ENCODE results near the gene CCDC158. TPM values are rescaled to one million over a fixed set of nuclear protein-coding genes. Genes with fewer than 3 reads are reported as not detected.
"Not testable (repeated sequence)": the region's sequence is repeated elsewhere in the genome, so short reads cannot be mapped to it uniquely, and the experiment has no call there.

The CCDC158 gene
- total RNA-seq, 1 donor from 2014 or later: 2.9 TPM

- peak; percentile 61 for DNase-seq (ENCODE audit: low spot score)
Measured at GRCh38 chr4:76430519-76431388, 9.8 kb upstream of the CCDC158 start.

DNA sequence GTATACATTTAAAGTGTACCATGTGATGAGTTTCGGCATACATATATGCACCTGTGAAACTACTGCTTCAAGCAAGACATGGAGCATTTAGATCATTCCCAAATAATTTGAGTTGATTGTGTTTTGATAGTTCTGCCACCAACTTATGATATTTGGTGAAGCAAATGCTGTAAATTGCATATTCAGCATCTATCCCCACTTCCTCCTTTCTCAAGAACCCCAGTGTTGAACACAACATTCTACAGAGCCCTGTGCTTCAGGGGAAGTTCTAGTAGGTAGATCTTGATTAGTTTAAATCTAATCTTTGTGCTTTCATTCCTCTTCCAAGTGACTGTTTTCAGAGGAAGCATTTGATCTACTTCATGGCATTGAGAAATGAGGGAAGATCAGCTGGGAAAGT, 8.7 kb upstream of the CCDC158 start:
- DNase-seq (ENCODE audit: low spot score): no peak

DNA sequence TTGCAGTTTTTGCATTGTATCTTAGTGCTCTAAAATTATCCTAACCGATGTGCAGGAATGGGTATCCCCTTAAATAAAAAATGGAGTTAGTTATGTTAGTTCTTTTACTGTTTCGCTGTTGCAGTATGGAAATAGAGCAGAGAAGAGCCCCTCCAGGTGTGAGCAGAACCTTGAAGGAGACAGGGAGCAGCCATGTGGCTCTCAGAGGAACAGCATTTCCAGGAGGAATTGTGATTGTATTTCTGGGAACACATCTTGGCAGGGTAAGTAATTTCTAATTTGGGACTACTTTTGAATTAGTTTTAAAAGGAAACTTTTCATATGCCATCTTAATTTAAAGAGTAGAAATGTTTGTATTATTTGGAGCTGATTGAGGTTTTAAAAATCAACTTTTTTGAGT, 5.3 kb upstream of the CCDC158 start:
- DNase-seq (ENCODE audit: low spot score): no peak

DNA sequence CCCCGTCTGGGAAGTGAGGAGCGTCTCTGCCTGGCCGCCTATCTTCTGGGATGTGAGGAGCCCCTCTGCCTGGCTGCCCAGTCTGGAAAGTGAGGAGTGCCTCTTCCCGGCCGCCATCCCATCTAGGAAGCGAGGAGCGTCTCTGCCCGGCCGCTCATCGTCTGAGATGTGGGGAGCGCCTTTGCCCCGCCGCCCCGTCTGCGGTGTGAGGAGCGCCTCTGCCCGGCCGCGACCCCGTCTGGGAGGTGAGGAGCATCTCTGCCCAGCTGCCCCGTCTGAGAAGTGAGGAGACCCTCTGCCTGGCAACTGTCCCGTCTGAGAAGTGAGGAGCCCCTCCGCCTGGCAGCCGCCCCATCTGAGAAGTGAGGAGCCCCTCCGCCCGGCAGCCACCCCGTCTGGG, 2.2 kb upstream of the CCDC158 start:
- not testable (repeated sequence) for DNase-seq (ENCODE audit: low spot score)

DNA sequence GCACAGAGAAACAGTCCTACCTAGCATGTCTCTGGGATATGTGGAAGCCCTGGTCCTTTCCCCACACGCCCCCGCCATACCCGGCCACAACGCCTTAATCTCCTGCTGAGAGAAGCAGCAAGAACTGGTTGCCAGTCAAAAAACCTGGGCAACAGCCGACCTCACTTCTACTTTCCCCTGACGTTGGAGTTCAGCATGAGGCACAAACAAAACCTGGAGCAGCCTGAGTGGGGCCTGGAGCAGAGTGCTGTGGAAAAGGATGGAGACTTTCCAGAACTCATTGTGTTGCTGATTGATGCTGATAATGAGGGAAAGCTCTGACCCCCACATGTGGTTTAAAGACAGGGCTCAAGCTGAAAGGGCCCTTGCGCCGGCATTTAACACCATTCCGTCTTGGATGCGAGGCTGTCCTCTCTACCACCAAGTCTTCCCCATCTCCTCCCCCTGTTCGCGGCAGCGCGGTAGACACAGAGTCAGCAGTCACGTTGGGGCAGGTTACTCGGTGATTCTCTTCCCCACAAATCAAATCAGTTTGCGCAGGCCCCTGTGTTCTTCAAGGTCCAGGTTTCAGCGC, 666 bp downstream of the CCDC158 start:
- peak; percentile 12 for DNase-seq (ENCODE audit: low spot score)

GRCh38 chr4:76410636-76411035, 10.3 kb downstream of the CCDC158 start:
- no peak for DNase-seq (ENCODE audit: low spot score)

DNA sequence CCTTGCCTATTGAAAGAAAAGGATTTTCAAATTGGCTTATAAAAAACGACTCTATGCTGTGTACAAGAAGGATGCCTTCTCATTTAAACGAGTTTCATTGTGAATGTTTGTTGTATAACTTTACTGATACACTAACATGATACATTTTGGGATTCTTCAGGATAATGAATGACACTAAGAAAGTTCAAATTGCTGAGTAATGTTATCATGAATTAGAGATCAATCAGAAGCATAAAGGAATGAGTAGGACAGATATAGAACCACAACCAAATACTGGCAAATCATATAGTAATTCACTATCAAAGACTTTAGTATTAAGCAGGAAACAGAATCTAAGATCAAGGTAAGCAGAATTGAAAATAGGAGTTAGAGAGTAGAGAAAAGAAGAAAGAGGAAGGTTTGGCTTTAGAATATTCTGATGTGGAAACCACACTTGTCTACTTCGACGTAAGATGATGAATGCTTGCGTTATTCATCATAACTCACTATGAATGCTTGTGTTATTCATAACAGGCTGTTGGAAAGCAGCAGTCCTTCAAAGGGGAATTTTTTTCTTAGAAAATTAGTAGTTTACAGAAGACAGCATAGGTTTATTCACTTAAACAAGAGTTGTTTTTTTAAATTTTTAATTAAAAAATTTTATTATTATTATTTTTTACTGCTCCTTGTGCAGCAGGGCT, 13.4 kb downstream of the CCDC158 start:
- no peak for DNase-seq (ENCODE audit: low spot score)

DNA sequence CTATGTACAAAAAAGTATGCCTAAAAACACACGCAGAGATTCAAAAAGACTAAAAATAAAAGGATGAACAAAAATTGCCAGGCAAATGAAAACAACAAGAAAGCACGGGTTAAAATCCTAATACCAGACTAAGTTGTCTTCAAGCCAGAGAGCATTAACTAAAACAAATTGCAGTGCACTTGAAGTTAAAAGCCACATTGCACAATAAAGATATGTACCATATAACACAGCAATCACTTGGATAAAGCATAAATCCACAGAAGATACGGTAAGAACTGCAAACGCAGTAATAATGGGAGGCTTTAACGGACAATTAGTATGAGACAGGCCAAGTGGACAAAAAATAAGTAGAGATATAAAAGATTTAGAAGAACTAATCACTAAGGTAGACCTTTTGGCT, 14.9 kb downstream of the CCDC158 start:
- DNase-seq (ENCODE audit: low spot score): peak; percentile 71

GRCh38 chr4:76401654-76402053, 19.3 kb downstream of the CCDC158 start:
- DNase-seq (ENCODE audit: low spot score): no peak

- no peak for DNase-seq (ENCODE audit: low spot score)
Measured at GRCh38 chr4:76388160-76388908, 32.6 kb downstream of the CCDC158 start.

GRCh38 chr4:76386566-76387305, 34.2 kb downstream of the CCDC158 start:
- no peak for DNase-seq (ENCODE audit: low spot score)

DNA sequence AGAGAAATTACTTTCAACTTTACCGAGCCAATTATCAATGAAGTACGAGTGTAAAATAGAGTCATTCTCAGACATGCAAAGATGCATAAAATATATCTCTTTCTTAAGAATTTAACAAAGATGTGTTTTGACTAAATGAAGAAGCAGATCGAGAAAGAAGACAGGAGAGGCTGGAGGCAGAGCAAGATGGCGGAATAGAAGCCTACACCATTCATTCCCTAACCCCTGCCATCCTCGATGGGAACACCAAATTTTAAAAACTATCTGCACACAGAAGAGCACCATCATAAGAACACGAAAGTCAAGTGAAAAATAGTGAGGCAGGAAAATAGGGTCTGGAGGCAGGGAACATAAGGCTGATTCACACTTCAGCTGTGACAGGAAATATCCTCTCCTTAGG, 35.0 kb downstream of the CCDC158 start:
- DNase-seq (ENCODE audit: low spot score): no peak

DNA sequence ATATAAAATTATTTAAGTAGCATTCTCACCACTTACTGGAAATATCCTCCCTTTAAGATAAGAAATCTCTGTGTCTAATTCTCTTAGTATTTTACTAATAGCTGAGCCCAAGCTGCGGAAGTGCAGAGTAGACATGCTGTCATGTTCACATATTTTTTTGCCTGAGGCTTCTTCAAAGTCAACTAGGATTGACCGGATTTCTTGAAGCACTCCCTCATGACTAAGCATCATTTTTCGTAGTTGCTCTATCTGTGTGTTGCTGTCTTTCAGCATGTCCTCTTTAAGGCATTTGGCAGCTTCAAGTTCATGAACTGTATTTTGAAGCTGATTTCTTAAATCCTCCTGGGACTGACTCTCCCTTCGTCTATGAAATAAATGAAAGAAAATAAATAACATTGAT, 36.9 kb downstream of the CCDC158 start:
- peak; percentile 65 for DNase-seq (ENCODE audit: low spot score)

DNA sequence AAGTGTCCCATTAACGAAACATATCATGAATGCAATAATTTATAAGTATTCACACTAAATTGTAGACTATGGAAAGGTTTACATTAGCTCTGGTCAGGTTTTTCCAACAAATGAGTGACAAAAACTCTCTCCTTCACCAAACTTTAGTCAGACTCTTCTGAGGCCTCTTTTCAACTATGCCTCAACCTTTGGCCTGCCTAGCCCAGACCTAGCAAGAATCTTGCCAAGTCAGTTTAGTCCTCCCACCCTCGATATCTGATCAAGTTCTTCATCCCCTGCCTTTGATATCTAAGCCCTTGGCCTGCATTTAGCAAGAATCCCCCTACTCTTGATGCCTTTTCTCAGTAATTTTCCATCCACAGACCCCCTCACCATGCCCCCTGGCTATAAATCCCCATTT, 37.9 kb downstream of the CCDC158 start:
- DNase-seq (ENCODE audit: low spot score): no peak

- no peak for DNase-seq (ENCODE audit: low spot score)
Measured at GRCh38 chr4:76381986-76382385, 39.0 kb downstream of the CCDC158 start.

DNA sequence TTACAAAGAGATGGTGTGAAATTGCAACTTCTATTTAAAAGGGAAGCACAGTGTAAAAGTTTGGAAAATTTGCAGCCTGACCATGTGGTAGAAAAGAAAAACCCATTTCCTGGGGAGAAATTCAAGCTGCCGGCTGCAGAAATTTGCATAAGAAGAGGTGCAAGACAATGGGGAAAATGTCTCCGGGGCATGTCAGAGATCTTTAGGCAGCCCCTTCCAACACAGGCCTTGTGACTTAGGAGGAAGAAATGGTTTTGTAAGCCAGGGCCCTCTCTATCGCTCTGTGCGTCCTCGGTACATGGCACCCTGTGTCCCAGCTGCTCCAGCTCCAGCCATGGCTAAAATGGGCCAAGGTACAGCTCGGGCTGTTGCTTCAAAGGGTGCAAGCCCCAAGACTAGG, 40.4 kb downstream of the CCDC158 start:
- no peak for DNase-seq (ENCODE audit: low spot score)

GRCh38 chr4:76377911-76378310, 43.0 kb downstream of the CCDC158 start:
- peak; percentile 67 for DNase-seq (ENCODE audit: low spot score)

- no peak for DNase-seq (ENCODE audit: low spot score)
Measured at GRCh38 chr4:76377481-76377901, 43.5 kb downstream of the CCDC158 start.

GRCh38 chr4:76376534-76376933, 44.4 kb downstream of the CCDC158 start:
- DNase-seq (ENCODE audit: low spot score): no peak

GRCh38 chr4:76375703-76376102, 45.2 kb downstream of the CCDC158 start:
- DNase-seq (ENCODE audit: low spot score): no peak

DNA sequence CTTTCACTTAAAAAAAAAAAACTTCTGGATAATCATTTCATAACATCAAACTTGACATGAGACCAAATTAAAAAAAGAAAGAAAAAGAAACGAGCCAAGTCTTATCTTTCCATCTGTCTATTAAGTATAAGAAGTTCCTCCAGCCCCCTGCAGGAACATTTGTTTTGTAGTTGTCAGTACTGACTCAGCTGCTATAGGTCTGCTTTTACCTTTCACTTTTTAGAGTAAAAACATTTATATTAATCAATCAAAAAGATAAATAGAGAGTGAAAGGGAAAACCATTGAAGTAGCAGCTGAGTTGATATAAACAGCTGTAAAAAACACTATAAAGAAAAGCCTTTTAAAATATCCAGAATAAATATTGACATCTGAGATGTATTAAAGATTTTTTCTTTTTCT, 46.1 kb downstream of the CCDC158 start:
- DNase-seq (ENCODE audit: low spot score): no peak
